Left lung (tissue), 10 donors: ENCODE measurements around the gene TEX9. TPM values are rescaled to one million over a fixed set of nuclear protein-coding genes. Genes with fewer than 3 reads are reported as not detected.
"Not testable (repeated sequence)": the region's sequence is repeated elsewhere in the genome, so short reads cannot be mapped to it uniquely, and the experiment has no call there.

ENCODE experiments used
- ATAC-seq: fragments of 200-7000 bp; cut with Tn5 transposase; one replicate; pipeline ENCODE4 v1.9.1; 2020; ENCODE audit warnings: moderate library complexity
- DNase-seq, 4 donors: peaks; one replicate each; pipeline ENCODE4 v3.0.0-alpha.2; 2013 to 2020
- H3K27ac ChIP-seq, 2 donors: fragments of 200-600 bp; sonication (generic) in 1 of 2; one replicate each; pipeline versions ENCODE4 v1.5.0 to v1.8.0; 2020 to 2021
- H3K27me3 ChIP-seq, 2 donors: fragments of 200-600 bp; sonication (generic) in 1 of 2; one replicate each; pipeline versions ENCODE4 v1.5.0 to v1.8.0; 2020 to 2021
- H3K36me3 ChIP-seq, 2 donors: fragments of 200-600 bp; sonication (generic) in 1 of 2; one replicate each; pipeline versions ENCODE4 v1.5.0 to v1.8.0; 2020 to 2021
- H3K4me1 ChIP-seq, 2 donors: fragments of 200-600 bp; one replicate each; pipeline ENCODE4 v1.8.0; 2021
- H3K4me3 ChIP-seq, 2 donors: fragments of 200-600 bp; sonication (generic) in 1 of 2; one replicate each; pipeline versions ENCODE4 v1.5.0 to v1.8.0; 2020 to 2021; ENCODE audit warnings: mild to moderate bottlenecking in 1 of 2
- H3K9me3 ChIP-seq, 2 donors: fragments of 200-600 bp; sonication (generic) in 1 of 2; one replicate each; pipeline versions ENCODE4 v1.5.0 to v1.8.0; 2020 to 2021
- intact Hi-C, 2 donors: fragments of 100-400 bp; cut with DNase I; formaldehyde crosslinking; loops; one replicate each; pipeline versions ENCODE4 v1.11.2 to v1.14.2; 2022
- polyA plus RNA-seq, 6 donors: library from polyadenylated mRNA; unstranded; fragments of 120-200 nt; gene quantifications; one replicate each; pipeline ENCODE4 v1.2.1, GENCODE V29; 2013; ENCODE audit not compliant: insufficient read length in 6 of 6
- total RNA-seq, 2 donors: library from RNA; stranded (reverse); fragmentation: NEBNext Ultra II Directional; extraction: Animal tissue kit (Norgen Biotek cat#: 25700); gene quantifications; one replicate each; pipeline ENCODE4 v1.2.1, GENCODE V29; 2021
- TF ChIP-seq, protein P1 (sequence below), 2 donors: fragments of 200-600 bp; sonication (generic) in 1 of 2; IDR thresholded peaks; one replicate each; pipeline versions ENCODE4 v1.5.0 to v1.8.0; 2021; ENCODE audit warnings: antibody characterized with exemption in 2 of 2
- donor health status: DM: no; HTN: yes; CAD: no.
- donor health status: DM: no; HTN: no; CAD: no.

Gene TEX9
- total and polyA plus RNA-seq, 8 donors = 6.3 to 19.4 (median 16.7) TPM

DNA sequence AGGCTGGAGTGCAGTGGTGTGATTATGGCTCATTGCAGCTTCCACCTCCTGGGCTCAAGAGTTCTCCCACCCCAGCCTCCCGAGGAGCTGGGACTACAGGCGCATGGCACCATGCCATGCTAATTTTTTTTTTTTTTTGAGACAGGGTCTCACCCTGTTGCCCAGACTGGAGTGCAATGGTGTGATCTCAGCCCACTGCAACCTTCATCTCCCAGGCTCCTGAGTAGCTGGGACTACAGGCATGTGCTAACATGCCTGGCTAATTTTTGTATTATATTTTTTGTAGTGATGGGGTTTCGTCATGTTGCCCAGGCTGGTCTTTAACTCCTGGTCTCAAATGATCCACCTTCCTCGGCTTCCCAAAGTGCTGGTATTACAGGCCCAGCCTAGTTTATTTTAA lies 4.0 kb downstream of the TEX9 start:
- Histone ChIP-seq H3K27ac (no peak overlapping the region), H3K27me3 (no peaks in the 10 kb centered on the region), H3K4me1 (peaks cover 0 to 11% of the 10 kb centered on the region in 2 donors), H3K9me3 (no peaks in the 10 kb centered on the region), H3K36me3 (no peaks in the 10 kb centered on the region), H3K4me3 (no peak overlapping the region)
- intact Hi-C loops = no loop called here
- TF ChIP-seq, protein P1, sequence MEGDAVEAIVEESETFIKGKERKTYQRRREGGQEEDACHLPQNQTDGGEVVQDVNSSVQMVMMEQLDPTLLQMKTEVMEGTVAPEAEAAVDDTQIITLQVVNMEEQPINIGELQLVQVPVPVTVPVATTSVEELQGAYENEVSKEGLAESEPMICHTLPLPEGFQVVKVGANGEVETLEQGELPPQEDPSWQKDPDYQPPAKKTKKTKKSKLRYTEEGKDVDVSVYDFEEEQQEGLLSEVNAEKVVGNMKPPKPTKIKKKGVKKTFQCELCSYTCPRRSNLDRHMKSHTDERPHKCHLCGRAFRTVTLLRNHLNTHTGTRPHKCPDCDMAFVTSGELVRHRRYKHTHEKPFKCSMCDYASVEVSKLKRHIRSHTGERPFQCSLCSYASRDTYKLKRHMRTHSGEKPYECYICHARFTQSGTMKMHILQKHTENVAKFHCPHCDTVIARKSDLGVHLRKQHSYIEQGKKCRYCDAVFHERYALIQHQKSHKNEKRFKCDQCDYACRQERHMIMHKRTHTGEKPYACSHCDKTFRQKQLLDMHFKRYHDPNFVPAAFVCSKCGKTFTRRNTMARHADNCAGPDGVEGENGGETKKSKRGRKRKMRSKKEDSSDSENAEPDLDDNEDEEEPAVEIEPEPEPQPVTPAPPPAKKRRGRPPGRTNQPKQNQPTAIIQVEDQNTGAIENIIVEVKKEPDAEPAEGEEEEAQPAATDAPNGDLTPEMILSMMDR (IDR thresholded peaks at IDR 0.05) = no peak
- DNase-seq (no peak), ATAC-seq (no peak)

- Histone ChIP-seq H3K36me3 (no peaks in the 10 kb centered on the region), H3K27me3 (no peaks in the 10 kb centered on the region), H3K4me3 (no peak overlapping the region), H3K9me3 (no peaks in the 10 kb centered on the region), H3K4me1 (no peaks in the 10 kb centered on the region), H3K27ac (no peak overlapping the region)
- DNase-seq (no peak), ATAC-seq (no peak)
- TF ChIP-seq, protein P1 (IDR thresholded peaks at IDR 0.05) = no peak
- intact Hi-C loops = no loop called here
These were observed 6.4 kb downstream of the TEX9 start for GRCh38 chr15:56371495-56372147.

- H3K27ac ChIP-seq, H3K4me1 ChIP-seq, H3K36me3 ChIP-seq, H3K4me3 ChIP-seq, DNase-seq, ATAC-seq, intact Hi-C loops, H3K27me3 ChIP-seq: not testable (repeated sequence)
- H3K9me3 ChIP-seq = peaks cover 0 to 17% of the 10 kb centered on the region in 2 donors
These were observed 9.5 kb downstream of the TEX9 start for GRCh38 chr15:56374693-56375092.

DNA sequence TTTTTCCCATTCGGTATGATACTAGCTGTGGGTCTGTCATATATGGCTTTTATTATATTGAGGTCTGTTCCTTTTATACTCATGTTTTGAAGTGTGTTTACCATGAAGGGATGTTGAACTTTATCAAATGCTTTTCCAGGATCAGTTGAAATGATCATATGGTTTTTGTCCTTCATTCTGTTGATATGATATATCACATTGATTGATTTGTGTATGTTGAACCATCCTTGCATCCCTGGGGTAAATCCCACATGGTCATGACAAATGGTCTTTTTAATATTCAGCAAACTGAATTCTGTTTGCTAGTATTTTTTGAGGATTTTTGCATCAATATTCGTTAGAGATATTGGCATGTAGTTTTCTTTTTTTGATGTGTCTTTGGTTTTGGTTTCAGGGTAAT lies 12.6 kb downstream of the TEX9 start:
- H3K27me3 ChIP-seq, DNase-seq, H3K4me3 ChIP-seq, H3K27ac ChIP-seq, intact Hi-C loops, H3K4me1 ChIP-seq, H3K36me3 ChIP-seq, ATAC-seq: not testable (repeated sequence)
- peaks cover 0 to 24% of the 10 kb centered on the region in 2 donors for H3K9me3 ChIP-seq

GRCh38 chr15:56383010-56383409 lies 17.8 kb downstream of the TEX9 start:
- H3K9me3 ChIP-seq = peaks cover 0 to 14% of the 10 kb centered on the region in 2 donors
- no peak overlapping the region for H3K4me3 ChIP-seq
- TF ChIP-seq, protein P1 (IDR thresholded peaks at IDR 0.05) = no peak
- ATAC-seq = peak; percentile 23
- no peaks in the 10 kb centered on the region for H3K27me3 ChIP-seq
- no peaks in the 10 kb centered on the region for H3K4me1 ChIP-seq
- no peaks in the 10 kb centered on the region for H3K36me3 ChIP-seq
- no peak for DNase-seq
- intact Hi-C loops = no loop called here
- no peak overlapping the region for H3K27ac ChIP-seq

GRCh38 chr15:56385908-56386307 lies 20.7 kb downstream of the TEX9 start:
- peaks cover 0 to 5% of the 10 kb centered on the region in 2 donors for H3K9me3 ChIP-seq
- no peaks in the 10 kb centered on the region for H3K4me1 ChIP-seq
- H3K27ac ChIP-seq = no peak overlapping the region
- TF ChIP-seq, protein P1 (IDR thresholded peaks at IDR 0.05) = no peak
- ATAC-seq (no peak), DNase-seq (no peak)
- intact Hi-C loops = no loop called here
- no peaks in the 10 kb centered on the region for H3K27me3 ChIP-seq
- no peak overlapping the region for H3K4me3 ChIP-seq
- no peaks in the 10 kb centered on the region for H3K36me3 ChIP-seq
